GM18861 (cell line): ENCODE measurements around the gene RBL1.

Source experiments
- ATAC-seq: cut with Tn5 transposase; IDR thresholded peaks from one replicate; pipeline ENCODE4 v1.9.1; 2021; ENCODE audit not compliant: unreplicated experiment

The RBL1 gene

GRCh38 chr20:36951198-36951978, 144.4 kb downstream of the RBL1 start, which contains the start of gene SAMHD1:
SAMHD1 (minus strand) TSS chr20:36951708; CDS start chr20:36951643, 65 bp downstream.
- peak; percentile 90 for ATAC-seq

GRCh38 chr20:36950414-36951197, 145.2 kb downstream of the RBL1 start:
- ATAC-seq = no peak
